Mesenchymal stem cell (in vitro differentiated cells and primary cell): Measurements from ENCODE around the gene DNAH3.

ENCODE experiments used
- DNase-seq: peaks from one replicate; pipeline ENCODE4 v3.0.0-alpha.2; 2013
- H2AFZ ChIP-seq: one replicate; pipeline ENCODE4 v1.6.1; 2013; ENCODE audit warnings: low read depth, mild to moderate bottlenecking, control low read depth, inconsistent platforms, low read length, moderate library complexity
- H2AK5ac ChIP-seq: 2 replicates; pipeline ENCODE4 v1.6.1; 2013; ENCODE audit warnings: low read length, moderate library complexity, mild to moderate bottlenecking, inconsistent platforms; ENCODE audit not compliant: severe bottlenecking
- H2BK120ac ChIP-seq: one replicate; pipeline ENCODE4 v1.6.1; 2013; ENCODE audit warnings: low read depth, mild to moderate bottlenecking, inconsistent platforms, low read length, moderate library complexity
- H2BK12ac ChIP-seq, 2 experiments: one replicate each; pipeline ENCODE4 v1.6.1; 2013; ENCODE audit warnings: inconsistent platforms in 2 of 2, low read length in 2 of 2, mild to moderate bottlenecking in 2 of 2, moderate library complexity in 2 of 2, control low read depth in 1 of 2
- H2BK15ac ChIP-seq: one replicate; pipeline ENCODE4 v1.6.1; 2013; ENCODE audit warnings: mild to moderate bottlenecking, low read depth, inconsistent platforms; ENCODE audit not compliant: poor library complexity, severe bottlenecking
- H2BK5ac ChIP-seq: 2 replicates; pipeline ENCODE4 v1.6.1; 2013; ENCODE audit warnings: low read depth, mild to moderate bottlenecking, low read length, control low read depth, inconsistent platforms; ENCODE audit not compliant: poor library complexity, severe bottlenecking
- H3K14ac ChIP-seq, 2 experiments: one replicate each; pipeline ENCODE4 v1.6.1; 2013; ENCODE audit warnings: inconsistent platforms in 2 of 2, low read length in 2 of 2, control low read depth in 1 of 2, mild to moderate bottlenecking in 1 of 2, moderate library complexity in 1 of 2
- H3K18ac ChIP-seq, 2 experiments: one replicate each; pipeline ENCODE4 v1.6.1; 2013; ENCODE audit warnings: inconsistent platforms in 2 of 2, low read length in 2 of 2, control low read depth in 1 of 2, low read depth in 1 of 2, mild to moderate bottlenecking in 1 of 2
- H3K23ac ChIP-seq, 2 experiments: one replicate each; pipeline ENCODE4 v1.6.1; 2013; ENCODE audit warnings: inconsistent platforms in 2 of 2, low read length in 2 of 2, mild to moderate bottlenecking in 2 of 2, moderate library complexity in 2 of 2, control low read depth in 1 of 2
- H3K27ac ChIP-seq: 2 replicates; pipeline ENCODE4 v1.5.1; 2013; ENCODE audit warnings: mild to moderate bottlenecking, moderate library complexity, low read length, control low read depth, inconsistent platforms; ENCODE audit not compliant: poor library complexity, severe bottlenecking
- H3K27me3 ChIP-seq, 2 experiments: 2 replicates each; pipeline versions ENCODE4 v1.6.1 to v1.7.0; 2013; ENCODE audit warnings: low read length in 2 of 2, mild to moderate bottlenecking in 2 of 2, moderate library complexity in 2 of 2, control low read depth in 1 of 2, inconsistent platforms in 1 of 2; ENCODE audit not compliant: control insufficient read depth in 1 of 2, insufficient read depth in 1 of 2
- H3K36me3 ChIP-seq, 2 experiments: 2 replicates each; pipeline versions ENCODE4 v1.6.1 to v1.7.0; 2013; ENCODE audit warnings: low read length in 2 of 2, control low read depth in 1 of 2, inconsistent platforms in 1 of 2, low read depth in 1 of 2, mild to moderate bottlenecking in 1 of 2; ENCODE audit not compliant: insufficient read depth in 2 of 2, control insufficient read depth in 1 of 2
- H3K4ac ChIP-seq, 2 experiments: one replicate each; pipeline ENCODE4 v1.6.1; 2013; ENCODE audit warnings: inconsistent platforms in 2 of 2, low read length in 2 of 2, mild to moderate bottlenecking in 2 of 2, moderate library complexity in 2 of 2, control low read depth in 1 of 2, low read depth in 1 of 2
- H3K4me1 ChIP-seq: 2 replicates; pipeline ENCODE4 v1.6.1; 2013; ENCODE audit warnings: low read depth, low read length, control low read depth; ENCODE audit not compliant: control insufficient read depth, insufficient read depth
- H3K4me2 ChIP-seq: 2 replicates; pipeline ENCODE4 v1.6.1; 2013; ENCODE audit warnings: low read length, mild to moderate bottlenecking, inconsistent platforms; ENCODE audit not compliant: poor library complexity, severe bottlenecking
- H3K4me3 ChIP-seq, 2 experiments: 2 replicates each; pipeline versions ENCODE4 v1.5.1 to v1.7.0; 2013; ENCODE audit warnings: low read length in 2 of 2, mild to moderate bottlenecking in 2 of 2, control low read depth in 1 of 2, low read depth in 1 of 2; ENCODE audit not compliant: insufficient read depth in 1 of 2
- H3K79me1 ChIP-seq: replicated peaks from 2 replicates; pipeline ENCODE4 v1.6.1; 2013; ENCODE audit warnings: mild to moderate bottlenecking, control low read depth, low read length, inconsistent platforms; ENCODE audit not compliant: poor library complexity, severe bottlenecking
- H3K9ac ChIP-seq: 2 replicates; pipeline ENCODE4 v1.7.0; 2013; ENCODE audit warnings: mild to moderate bottlenecking, low read length, moderate library complexity
- H3K9me3 ChIP-seq: 2 replicates; pipeline ENCODE4 v1.7.0; 2013; ENCODE audit warnings: mild to moderate bottlenecking, low read length; ENCODE audit not compliant: control insufficient read depth
- H4K8ac ChIP-seq: one replicate; pipeline ENCODE4 v1.6.1; 2013; ENCODE audit warnings: inconsistent platforms, mild to moderate bottlenecking, low read length, moderate library complexity
- H4K91ac ChIP-seq: one replicate; pipeline ENCODE4 v1.6.1; 2013; ENCODE audit warnings: mild to moderate bottlenecking, low read length, inconsistent platforms
- WGBS: methylation state at CpG from one replicate; pipeline ENCODE4 v1.1.7; 2013; ENCODE audit warnings: mixed read lengths; 5-methylcytosine and 5-hydroxymethylcytosine counted together

DNAH3 gene

DNA sequence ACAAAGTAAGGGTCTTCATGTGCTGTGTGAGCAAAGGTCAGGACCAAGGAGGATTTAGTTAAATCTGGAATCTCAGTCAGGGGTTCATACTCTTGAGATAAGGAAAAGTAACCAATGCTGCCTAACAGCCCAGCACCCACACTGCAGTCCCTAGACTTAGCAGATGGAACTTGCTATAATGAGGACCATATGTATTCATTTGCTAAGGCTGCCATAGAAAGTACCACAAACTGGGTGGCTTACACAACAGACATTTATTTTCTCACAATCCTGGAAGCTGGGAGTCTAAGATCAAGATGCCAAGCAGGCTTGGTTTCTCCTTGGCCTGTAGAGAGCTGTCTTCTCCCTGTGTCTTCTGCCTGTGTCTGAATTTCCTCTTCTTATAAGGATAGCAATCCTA is 40.0 kb upstream of the DNAH3 start:
- Histone ChIP-seq H3K27me3 (peaks cover 0 to 6% of the 10 kb centered on the region in 2 experiments), H3K9me3 (no peaks in the 10 kb centered on the region), H2BK12ac (no peak overlapping the region), H3K23ac (no peak overlapping the region), H2AK5ac (no peak overlapping the region), H2BK120ac (no peak overlapping the region), H3K4me1 (peaks cover 10% of the 10 kb centered on the region), H3K27ac (no peak overlapping the region), H2BK15ac (no peak overlapping the region), H3K36me3 (no peaks in the 10 kb centered on the region), H3K9ac (no peak overlapping the region), H3K4ac (no peak overlapping the region), H2BK5ac (no peak overlapping the region), H3K4me2 (no peak overlapping the region), H4K91ac (no peak overlapping the region), H4K8ac (no peak overlapping the region), H3K14ac (no peak overlapping the region), H3K79me1 (no peaks in the 10 kb centered on the region), H3K4me3 (no peak overlapping the region), H3K18ac (no peak overlapping the region), H2AFZ (no peak overlapping the region)
- no peak for DNase-seq

GRCh38 chr16:21190013-21190412 is 39.4 kb upstream of the DNAH3 start:
- Histone ChIP-seq H3K27me3 (peaks cover 0 to 6% of the 10 kb centered on the region in 2 experiments), H3K4ac (no peak overlapping the region), H3K27ac (no peak overlapping the region), H4K8ac (no peak overlapping the region), H2BK120ac (no peak overlapping the region), H2BK12ac (no peak overlapping the region), H3K14ac (no peak overlapping the region), H3K9me3 (no peaks in the 10 kb centered on the region), H2BK5ac (no peak overlapping the region), H3K4me3 (no peak overlapping the region), H3K4me2 (no peak overlapping the region), H2AK5ac (no peak overlapping the region), H4K91ac (no peak overlapping the region), H3K36me3 (no peaks in the 10 kb centered on the region), H2BK15ac (no peak overlapping the region), H3K79me1 (no peaks in the 10 kb centered on the region), H3K18ac (no peak overlapping the region), H3K9ac (no peak overlapping the region), H3K23ac (no peak overlapping the region), H2AFZ (no peak overlapping the region), H3K4me1 (peaks cover 10% of the 10 kb centered on the region)
- no peak for DNase-seq
- WGBS = 100% methylated on average over 2 of the region's 4 CpGs

- no peak overlapping the region for H2AK5ac ChIP-seq
- no peak overlapping the region for H3K23ac ChIP-seq
- no peak overlapping the region for H3K4ac ChIP-seq
- DNase-seq = no peak
- no peak overlapping the region for H2BK120ac ChIP-seq
- no peak overlapping the region for H2AFZ ChIP-seq
- no peak overlapping the region for H2BK15ac ChIP-seq
- peaks cover 8% of the 10 kb centered on the region for H3K4me1 ChIP-seq
- no peaks in the 10 kb centered on the region for H3K79me1 ChIP-seq
- no peak overlapping the region for H3K4me3 ChIP-seq
- peaks cover 0 to 1% of the 10 kb centered on the region in 2 experiments for H3K27me3 ChIP-seq
- no peak overlapping the region for H3K14ac ChIP-seq
- H3K36me3 ChIP-seq = no peaks in the 10 kb centered on the region
- no peaks in the 10 kb centered on the region for H3K9me3 ChIP-seq
- H3K9ac ChIP-seq = no peak overlapping the region
- H2BK12ac ChIP-seq = no peak overlapping the region
- H3K4me2 ChIP-seq = no peak overlapping the region
- no peak overlapping the region for H4K91ac ChIP-seq
- no peak overlapping the region for H2BK5ac ChIP-seq
- H4K8ac ChIP-seq = no peak overlapping the region
- H3K27ac ChIP-seq = no peak overlapping the region
- 100% methylated on average over 4 of the region's 5 CpGs for WGBS
- H3K18ac ChIP-seq = no peak overlapping the region
Measured at GRCh38 chr16:21189311-21189710, 38.7 kb upstream of the DNAH3 start.

DNA sequence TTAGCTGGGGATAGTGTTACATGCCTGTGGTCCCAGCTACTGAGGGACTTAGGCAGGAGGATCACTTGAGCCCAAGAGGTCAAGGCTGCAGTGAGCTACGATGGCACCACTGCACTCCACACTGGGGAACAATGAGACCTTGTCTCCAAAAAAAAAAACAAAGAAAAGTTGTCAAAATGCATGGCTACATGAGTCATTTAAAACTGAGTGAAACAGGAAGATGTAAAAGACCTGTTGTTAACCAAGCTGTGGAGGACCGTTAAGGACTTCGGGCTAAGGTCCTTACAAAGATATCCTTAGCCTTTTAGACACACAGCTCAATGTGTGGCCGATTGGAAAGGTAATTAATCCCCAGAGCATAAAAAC is 35.7 kb upstream of the DNAH3 start:
- Histone ChIP-seq H2BK120ac (no peak overlapping the region), H3K36me3 (peaks cover 9 to 22% of the 10 kb centered on the region in 2 experiments), H4K8ac (no peak overlapping the region), H3K23ac (no peak overlapping the region), H3K18ac (no peak overlapping the region), H4K91ac (no peak overlapping the region), H2AFZ (no peak overlapping the region), H3K4me2 (no peak overlapping the region), H3K9ac (no peak overlapping the region), H3K27me3 (no peaks in the 10 kb centered on the region), H2BK15ac (no peak overlapping the region), H3K4me1 (peaks cover 8% of the 10 kb centered on the region), H2BK5ac (no peak overlapping the region), H3K9me3 (peaks cover 8% of the 10 kb centered on the region), H2BK12ac (no peak overlapping the region), H2AK5ac (no peak overlapping the region), H3K79me1 (no peaks in the 10 kb centered on the region), H3K4me3 (no peak overlapping the region), H3K14ac (no peak overlapping the region), H3K4ac (no peak overlapping the region), H3K27ac (no peak overlapping the region)
- no peak for DNase-seq
- 56% methylated on average over 4 of the region's 4 CpGs for WGBS
